ENCODE measurements around the gene DDIT4. TPM values are rescaled to one million over a fixed set of nuclear protein-coding genes. Genes with fewer than 3 reads are reported as not detected.

The DDIT4 gene
- total and polyA plus RNA-seq, 9 of the 15 experiments (the other 6 are each of a cell fraction or from before 2014, with no cell fraction given) = 8.2 to 675 (median 159) TPM

DNA sequence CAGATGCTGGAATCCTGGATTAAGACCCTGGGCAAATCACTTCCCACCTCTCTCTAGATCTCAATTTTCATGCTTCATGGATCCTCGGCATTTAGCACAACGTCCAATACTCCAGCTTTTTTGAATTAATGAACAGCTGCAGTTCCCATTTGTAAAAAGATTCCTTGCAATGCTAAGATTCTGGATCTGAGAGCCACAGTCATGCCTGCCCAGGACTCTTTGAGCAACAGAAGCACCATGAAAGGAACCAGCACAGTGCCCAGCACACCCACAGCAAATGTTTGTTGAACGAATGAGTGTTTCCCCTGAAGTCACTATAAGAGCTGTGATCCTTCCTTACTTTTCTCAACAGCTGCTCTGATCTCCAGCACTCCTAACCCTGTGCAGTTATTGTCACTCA, 20.8 kb upstream of the DDIT4 start (continued):
- TF ChIP-seq, protein P1, sequence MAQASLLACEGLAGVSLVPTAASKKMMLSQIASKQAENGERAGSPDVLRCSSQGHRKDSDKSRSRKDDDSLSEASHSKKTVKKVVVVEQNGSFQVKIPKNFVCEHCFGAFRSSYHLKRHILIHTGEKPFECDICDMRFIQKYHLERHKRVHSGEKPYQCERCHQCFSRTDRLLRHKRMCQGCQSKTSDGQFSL (CRISPR knock-in tag; IDR thresholded peaks at IDR 0.05) = no peak
- TF ChIP-seq, protein P1 (tag; IDR thresholded peaks at IDR 0.05) = no peak
- TF ChIP-seq, protein P2, sequence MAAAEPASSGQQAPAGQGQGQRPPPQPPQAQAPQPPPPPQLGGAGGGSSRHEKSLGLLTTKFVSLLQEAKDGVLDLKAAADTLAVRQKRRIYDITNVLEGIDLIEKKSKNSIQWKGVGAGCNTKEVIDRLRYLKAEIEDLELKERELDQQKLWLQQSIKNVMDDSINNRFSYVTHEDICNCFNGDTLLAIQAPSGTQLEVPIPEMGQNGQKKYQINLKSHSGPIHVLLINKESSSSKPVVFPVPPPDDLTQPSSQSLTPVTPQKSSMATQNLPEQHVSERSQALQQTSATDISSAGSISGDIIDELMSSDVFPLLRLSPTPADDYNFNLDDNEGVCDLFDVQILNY (CRISPR knock-in tag; IDR thresholded peaks at IDR 0.05) = no peak
- TF ChIP-seq COPS2 (conservative IDR thresholded peaks at IDR 0.05) (no peak), EZH2 (IDR thresholded peaks at IDR 0.05; ENCODE audit: borderline replicate concordance, low read depth, low read length) (no peak), ZNF707 (CRISPR knock-in tag; conservative IDR thresholded peaks at IDR 0.05) (no peak), ARNT (IDR thresholded peaks at IDR 0.05) (no peak), PRPF4 (IDR thresholded peaks at IDR 0.05; ENCODE audit: insufficient read depth, low read depth, low read length, poor library complexity, severe bottlenecking) (no peak), SRSF7 (optimal IDR thresholded peaks at IDR 0.05; ENCODE audit: low read depth, low read length) (no peak), RUNX1 (IDR thresholded peaks at IDR 0.05; ENCODE audit: low read depth) (no peak), ZNF445 (CRISPR knock-in tag; IDR thresholded peaks at IDR 0.05; ENCODE audit: low read depth) (no peak), ASH1L (IDR thresholded peaks at IDR 0.05; ENCODE audit: borderline replicate concordance, low read depth, partially characterized antibody) (no peak), ZNF239 (CRISPR knock-in tag; IDR thresholded peaks at IDR 0.05) (no peak), MTA1 (IDR thresholded peaks at IDR 0.05; ENCODE audit: borderline replicate concordance) (no peak)
